Measurements from ENCODE around the gene HECW1.

DNA sequence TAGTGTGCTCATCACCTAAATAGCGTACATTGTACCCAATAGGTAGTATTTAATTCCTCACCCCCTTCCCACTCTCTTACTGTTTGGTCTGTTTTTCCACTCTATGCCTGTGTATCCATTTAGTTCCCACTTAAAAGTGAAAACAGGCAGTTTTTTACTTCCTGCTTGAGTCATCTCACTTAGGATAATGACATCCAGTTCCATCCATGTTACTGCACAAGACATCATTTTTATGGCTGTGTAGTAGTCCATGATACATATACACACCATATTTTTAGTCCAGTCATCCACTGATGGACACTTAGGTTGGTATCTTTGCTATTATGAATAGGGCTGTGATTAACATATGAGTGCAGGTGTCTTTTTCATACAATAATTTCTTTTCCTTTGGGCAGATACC, 480.6 kb downstream of the HECW1 start:
- TF ChIP-seq, protein P1, sequence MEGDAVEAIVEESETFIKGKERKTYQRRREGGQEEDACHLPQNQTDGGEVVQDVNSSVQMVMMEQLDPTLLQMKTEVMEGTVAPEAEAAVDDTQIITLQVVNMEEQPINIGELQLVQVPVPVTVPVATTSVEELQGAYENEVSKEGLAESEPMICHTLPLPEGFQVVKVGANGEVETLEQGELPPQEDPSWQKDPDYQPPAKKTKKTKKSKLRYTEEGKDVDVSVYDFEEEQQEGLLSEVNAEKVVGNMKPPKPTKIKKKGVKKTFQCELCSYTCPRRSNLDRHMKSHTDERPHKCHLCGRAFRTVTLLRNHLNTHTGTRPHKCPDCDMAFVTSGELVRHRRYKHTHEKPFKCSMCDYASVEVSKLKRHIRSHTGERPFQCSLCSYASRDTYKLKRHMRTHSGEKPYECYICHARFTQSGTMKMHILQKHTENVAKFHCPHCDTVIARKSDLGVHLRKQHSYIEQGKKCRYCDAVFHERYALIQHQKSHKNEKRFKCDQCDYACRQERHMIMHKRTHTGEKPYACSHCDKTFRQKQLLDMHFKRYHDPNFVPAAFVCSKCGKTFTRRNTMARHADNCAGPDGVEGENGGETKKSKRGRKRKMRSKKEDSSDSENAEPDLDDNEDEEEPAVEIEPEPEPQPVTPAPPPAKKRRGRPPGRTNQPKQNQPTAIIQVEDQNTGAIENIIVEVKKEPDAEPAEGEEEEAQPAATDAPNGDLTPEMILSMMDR (conservative IDR thresholded peaks at IDR 0.05; ENCODE audit: low read length) = no peak
- TF ChIP-seq EZH2phosphoT487 (IDR thresholded peaks at IDR 0.05; ENCODE audit: borderline replicate concordance) = no peak
